ENCODE measurements around the gene MEIS3. TPM values are rescaled to one million over a fixed set of nuclear protein-coding genes. Genes with fewer than 3 reads are reported as not detected.

MEIS3 gene
- total RNA-seq, 1 donor from 2014 or later, result 2.7 TPM

GRCh38 chr19:47447470-47448359 is 28.4 kb upstream of the MEIS3 start:
- DNase-seq (ENCODE audit: low spot score), result peak; percentile 86

GRCh38 chr19:47446534-47447469 is 27.5 kb upstream of the MEIS3 start:
- Mint-ChIP-seq H3K4me3 (ENCODE audit: unreplicated experiment) (peak overlapping the region; percentile 56), H3K27ac (ENCODE audit: unreplicated experiment) (peak overlapping the region; percentile 6), H3K27me3 (ENCODE audit: unreplicated experiment) (peaks cover 17% of the 10 kb centered on the region), H3K36me3 (ENCODE audit: low read depth, unreplicated experiment) (peaks cover 8% of the 10 kb centered on the region), H3K9me3 (ENCODE audit: unreplicated experiment) (no peaks in the 10 kb centered on the region), H3K4me1 (ENCODE audit: unreplicated experiment) (peaks cover 44% of the 10 kb centered on the region)
- DNase-seq (ENCODE audit: low spot score), result peak; percentile 58
- TF ChIP-seq CTCF (IDR thresholded peaks at IDR 0.05; ENCODE audit: unreplicated experiment), result no peak

More at GRCh38 chr19:47447470-47448359, 28.4 kb upstream of the MEIS3 start:
- peaks cover 8% of the 10 kb centered on the region for H3K36me3 Mint-ChIP-seq (ENCODE audit: low read depth, unreplicated experiment)
- H3K9me3 Mint-ChIP-seq (ENCODE audit: unreplicated experiment), result no peaks in the 10 kb centered on the region
- peaks cover 17% of the 10 kb centered on the region for H3K27me3 Mint-ChIP-seq (ENCODE audit: unreplicated experiment)
- no peak overlapping the region for H3K4me3 Mint-ChIP-seq (ENCODE audit: unreplicated experiment)
- no peak for TF ChIP-seq CTCF (IDR thresholded peaks at IDR 0.05; ENCODE audit: unreplicated experiment)
- H3K4me1 Mint-ChIP-seq (ENCODE audit: unreplicated experiment), result peaks cover 44% of the 10 kb centered on the region
- no peak overlapping the region for H3K27ac Mint-ChIP-seq (ENCODE audit: unreplicated experiment)

- TF ChIP-seq CTCF (IDR thresholded peaks at IDR 0.05; ENCODE audit: unreplicated experiment), result no peak
- Mint-ChIP-seq H3K4me3 (ENCODE audit: unreplicated experiment) (peak overlapping the region; percentile 67), H3K36me3 (ENCODE audit: low read depth, unreplicated experiment) (peaks cover 8% of the 10 kb centered on the region), H3K27ac (ENCODE audit: unreplicated experiment) (peak overlapping the region; percentile 43), H3K27me3 (ENCODE audit: unreplicated experiment) (peaks cover 17% of the 10 kb centered on the region), H3K4me1 (ENCODE audit: unreplicated experiment) (peaks cover 44% of the 10 kb centered on the region), H3K9me3 (ENCODE audit: unreplicated experiment) (no peaks in the 10 kb centered on the region)
- peak; percentile 62 for DNase-seq (ENCODE audit: low spot score)
These were observed 26.6 kb upstream of the MEIS3 start for GRCh38 chr19:47445937-47446402.

- H3K27ac Mint-ChIP-seq (ENCODE audit: unreplicated experiment), result peak overlapping the region; percentile 58
- peaks cover 8% of the 10 kb centered on the region for H3K36me3 Mint-ChIP-seq (ENCODE audit: low read depth, unreplicated experiment)
- H3K4me1 Mint-ChIP-seq (ENCODE audit: unreplicated experiment), result peaks cover 44% of the 10 kb centered on the region
- DNase-seq (ENCODE audit: low spot score), result no peak
- H3K9me3 Mint-ChIP-seq (ENCODE audit: unreplicated experiment), result no peaks in the 10 kb centered on the region
- H3K27me3 Mint-ChIP-seq (ENCODE audit: unreplicated experiment), result peaks cover 17% of the 10 kb centered on the region
- peak overlapping the region; percentile 67 for H3K4me3 Mint-ChIP-seq (ENCODE audit: unreplicated experiment)
- no peak for TF ChIP-seq CTCF (IDR thresholded peaks at IDR 0.05; ENCODE audit: unreplicated experiment)
These were observed 26.2 kb upstream of the MEIS3 start for GRCh38 chr19:47445527-47445926.

Measured in endothelial cell (in vitro differentiated cells).